Stimulated activated naive CD8-positive, alpha-beta T cell treated with anti-CD3 and anti-CD28 coated beads, Interleukin-15, amount 100 ng/mL, for 72 hours (primary cell): ENCODE data around the gene FRAS1.
"Not testable (repeated sequence)": the region's sequence is repeated elsewhere in the genome, so short reads cannot be mapped to it uniquely, and the experiment has no call there.

Experiments used
- ATAC-seq: fragments of 150-1000 bp; cut with Tn5 transposase; 2 replicates; pipeline ENCODE4 v1.10.0; 2021; ENCODE audit warnings: mild to moderate bottlenecking, moderate library complexity
- DNase-seq, 2 donors: peaks; one replicate each; pipeline ENCODE4 v3.0.0; 2021 to 2022
- H3K27ac Mint-ChIP-seq, 2 donors: one replicate each; pipeline ENCODE4 v1.8.0; 2022; ENCODE audit warnings: mild to moderate bottlenecking in 2 of 2, mixed read lengths in 2 of 2, moderate library complexity in 2 of 2
- H3K27me3 Mint-ChIP-seq: one replicate; pipeline ENCODE4 v1.8.0; 2022; ENCODE audit warnings: mixed read lengths
- H3K4me1 Mint-ChIP-seq: one replicate; pipeline ENCODE4 v1.8.0; 2022; ENCODE audit warnings: mild to moderate bottlenecking, mixed read lengths
- H3K4me3 Mint-ChIP-seq, 2 donors: one replicate each; pipeline ENCODE4 v1.8.0; 2022; ENCODE audit warnings: mild to moderate bottlenecking in 2 of 2, mixed read lengths in 2 of 2, moderate library complexity in 1 of 2
- H3K9me3 Mint-ChIP-seq, 2 donors: one replicate each; pipeline ENCODE4 v1.8.0; 2022; ENCODE audit warnings: mixed read lengths in 2 of 2

Gene FRAS1

GRCh38 chr4:78074759-78075158 is 17.6 kb downstream of the FRAS1 start:
- ATAC-seq: no peak
- Mint-ChIP-seq H3K4me3 (no peak overlapping the region), H3K27ac (no peak overlapping the region), H3K27me3 (peaks cover 36% of the 10 kb centered on the region), H3K9me3 (no peaks in the 10 kb centered on the region), H3K4me1 (no peaks in the 10 kb centered on the region)
- no peak for DNase-seq

GRCh38 chr4:78075986-78076385 is 18.9 kb downstream of the FRAS1 start:
- peaks cover 27% of the 10 kb centered on the region for H3K27me3 Mint-ChIP-seq
- no peak overlapping the region for H3K4me3 Mint-ChIP-seq
- H3K9me3 Mint-ChIP-seq: no peaks in the 10 kb centered on the region
- H3K27ac Mint-ChIP-seq: no peak overlapping the region
- DNase-seq (no peak), ATAC-seq (no peak)
- no peaks in the 10 kb centered on the region for H3K4me1 Mint-ChIP-seq

- H3K27me3 Mint-ChIP-seq: peaks cover 27% of the 10 kb centered on the region
- H3K4me1 Mint-ChIP-seq: no peaks in the 10 kb centered on the region
- ATAC-seq (no peak), DNase-seq (no peak)
- H3K9me3 Mint-ChIP-seq: no peaks in the 10 kb centered on the region
- no peak overlapping the region for H3K4me3 Mint-ChIP-seq
- no peak overlapping the region for H3K27ac Mint-ChIP-seq
These were observed 21.0 kb downstream of the FRAS1 start for GRCh38 chr4:78078101-78078500.

GRCh38 chr4:78079726-78080430 is 22.8 kb downstream of the FRAS1 start:
- Mint-ChIP-seq H3K4me1 (no peaks in the 10 kb centered on the region), H3K27me3 (peaks cover 20% of the 10 kb centered on the region), H3K27ac (no peak overlapping the region), H3K4me3 (no peak overlapping the region), H3K9me3 (no peaks in the 10 kb centered on the region)
- no peak for ATAC-seq
- no peak for DNase-seq

GRCh38 chr4:78081541-78081940 is 24.4 kb downstream of the FRAS1 start:
- H3K4me1 Mint-ChIP-seq: no peaks in the 10 kb centered on the region
- no peak overlapping the region for H3K4me3 Mint-ChIP-seq
- H3K9me3 Mint-ChIP-seq: no peaks in the 10 kb centered on the region
- H3K27ac Mint-ChIP-seq: no peak overlapping the region
- peaks cover 17% of the 10 kb centered on the region for H3K27me3 Mint-ChIP-seq
- ATAC-seq: no peak
- DNase-seq: no peak

- no peak for ATAC-seq
- Mint-ChIP-seq H3K4me3 (no peak overlapping the region), H3K9me3 (no peaks in the 10 kb centered on the region), H3K27me3 (peaks cover 18% of the 10 kb centered on the region), H3K4me1 (no peaks in the 10 kb centered on the region), H3K27ac (no peak overlapping the region)
- DNase-seq: no peak
These were observed 25.9 kb downstream of the FRAS1 start for GRCh38 chr4:78083035-78083434.

- DNase-seq (no peak), ATAC-seq (no peak)
- no peak overlapping the region for H3K4me3 Mint-ChIP-seq
- peaks cover 17% of the 10 kb centered on the region for H3K27me3 Mint-ChIP-seq
- H3K9me3 Mint-ChIP-seq: peaks cover 0 to 3% of the 10 kb centered on the region in 2 donors
- H3K27ac Mint-ChIP-seq: no peak overlapping the region
- H3K4me1 Mint-ChIP-seq: no peaks in the 10 kb centered on the region
These were observed 34.4 kb downstream of the FRAS1 start for GRCh38 chr4:78091534-78091933.

- Mint-ChIP-seq H3K9me3 (peaks cover 5 to 11% of the 10 kb centered on the region in 2 donors), H3K27me3 (peaks cover 15% of the 10 kb centered on the region)
- not testable (repeated sequence) for ATAC-seq, H3K4me3 Mint-ChIP-seq, DNase-seq, H3K27ac Mint-ChIP-seq, H3K4me1 Mint-ChIP-seq
These were observed 35.2 kb downstream of the FRAS1 start for GRCh38 chr4:78092350-78092749.

- Mint-ChIP-seq H3K4me1 (no peaks in the 10 kb centered on the region), H3K27ac (no peak overlapping the region), H3K4me3 (no peak overlapping the region), H3K9me3 (peaks cover 5 to 14% of the 10 kb centered on the region in 2 donors), H3K27me3 (peaks cover 15% of the 10 kb centered on the region)
- ATAC-seq: no peak
- no peak for DNase-seq
These were observed 35.7 kb downstream of the FRAS1 start for GRCh38 chr4:78092850-78093249.

- no peak overlapping the region for H3K27ac Mint-ChIP-seq
- DNase-seq: no peak
- ATAC-seq: no peak
- no peak overlapping the region for H3K4me3 Mint-ChIP-seq
- H3K27me3 Mint-ChIP-seq: peaks cover 8% of the 10 kb centered on the region
- H3K4me1 Mint-ChIP-seq: no peaks in the 10 kb centered on the region
- H3K9me3 Mint-ChIP-seq: peaks cover 5 to 14% of the 10 kb centered on the region in 2 donors
These were observed 38.0 kb downstream of the FRAS1 start for GRCh38 chr4:78095081-78095480.

- ATAC-seq: no peak
- no peaks in the 10 kb centered on the region for H3K27me3 Mint-ChIP-seq
These were observed 41.9 kb downstream of the FRAS1 start for GRCh38 chr4:78099058-78099457.

GRCh38 chr4:78100060-78100459 is 42.9 kb downstream of the FRAS1 start:
- H3K4me1 Mint-ChIP-seq: no peaks in the 10 kb centered on the region
- ATAC-seq (no peak), DNase-seq (no peak)
- H3K9me3 Mint-ChIP-seq: peaks cover 7 to 16% of the 10 kb centered on the region in 2 donors
- H3K4me3 Mint-ChIP-seq: no peak overlapping the region
- peaks cover 2% of the 10 kb centered on the region for H3K27me3 Mint-ChIP-seq
- no peak overlapping the region for H3K27ac Mint-ChIP-seq

More at GRCh38 chr4:78099058-78099457, 41.9 kb downstream of the FRAS1 start:
- H3K9me3 Mint-ChIP-seq: peaks cover 5 to 14% of the 10 kb centered on the region in 2 donors
- no peak overlapping the region for H3K27ac Mint-ChIP-seq
- H3K4me3 Mint-ChIP-seq: no peak overlapping the region
- H3K4me1 Mint-ChIP-seq: no peaks in the 10 kb centered on the region
- DNase-seq: no peak

- no peak overlapping the region for H3K4me3 Mint-ChIP-seq
These were observed 62.6 kb downstream of the FRAS1 start for GRCh38 chr4:78119698-78120097.

GRCh38 chr4:78120144-78120880 is 63.2 kb downstream of the FRAS1 start:
- no peaks in the 10 kb centered on the region for H3K9me3 Mint-ChIP-seq
- ATAC-seq (no peak), DNase-seq (no peak)
- no peaks in the 10 kb centered on the region for H3K4me1 Mint-ChIP-seq
- H3K27me3 Mint-ChIP-seq: peaks cover 9% of the 10 kb centered on the region
- no peak overlapping the region for H3K27ac Mint-ChIP-seq
- no peak overlapping the region for H3K4me3 Mint-ChIP-seq

More at GRCh38 chr4:78119698-78120097, 62.6 kb downstream of the FRAS1 start:
- H3K9me3 Mint-ChIP-seq: no peaks in the 10 kb centered on the region
- peaks cover 3% of the 10 kb centered on the region for H3K27me3 Mint-ChIP-seq
- no peaks in the 10 kb centered on the region for H3K4me1 Mint-ChIP-seq
- DNase-seq: no peak
- ATAC-seq: no peak
- H3K27ac Mint-ChIP-seq: no peak overlapping the region

- no peak overlapping the region for H3K27ac Mint-ChIP-seq
- DNase-seq: no peak
- no peaks in the 10 kb centered on the region for H3K9me3 Mint-ChIP-seq
- no peak for ATAC-seq
- peaks cover 14% of the 10 kb centered on the region for H3K27me3 Mint-ChIP-seq
- no peak overlapping the region for H3K4me3 Mint-ChIP-seq
- no peaks in the 10 kb centered on the region for H3K4me1 Mint-ChIP-seq
These were observed 64.3 kb downstream of the FRAS1 start for GRCh38 chr4:78121338-78121904.

GRCh38 chr4:78125834-78126331 is 68.8 kb downstream of the FRAS1 start:
- H3K27ac Mint-ChIP-seq, DNase-seq, H3K9me3 Mint-ChIP-seq, ATAC-seq, H3K4me3 Mint-ChIP-seq, H3K4me1 Mint-ChIP-seq: not testable (repeated sequence)
- H3K27me3 Mint-ChIP-seq: peaks cover 21% of the 10 kb centered on the region
